Measurements from ENCODE around the gene ZBTB32. TPM values are rescaled to one million over a fixed set of nuclear protein-coding genes. Genes with fewer than 3 reads are reported as not detected.

Gene ZBTB32
- polyA plus RNA-seq, 1 of the 3 experiments (the other 2 are of a cell fraction), result not detected

GRCh38 chr19:35725216-35725861 lies 21.0 kb downstream of the ZBTB32 start:
- Histone ChIP-seq H3K9ac (no peak overlapping the region), H3K4me3 (ENCODE audit: low read depth in 2 of 2, low read length in 1 of 2) (no peak overlapping the region), H3K9me3 (no peaks in the 10 kb centered on the region), H2AFZ (ENCODE audit: low read depth) (no peak overlapping the region), H3K9me2 (no peaks in the 10 kb centered on the region), H3K27ac (ENCODE audit: low read depth in 2 of 2, low read length in 1 of 2) (no peak overlapping the region), H3K79me2 (ENCODE audit: insufficient read depth) (peaks cover 5% of the 10 kb centered on the region), H4K20me1 (ENCODE audit: insufficient read depth) (peaks cover 10% of the 10 kb centered on the region), H3K27me3 (ENCODE audit: insufficient read depth) (no peaks in the 10 kb centered on the region), H3K4me1 (ENCODE audit: control insufficient read depth in 1 of 2, insufficient read depth in 2 of 2, low read depth in 1 of 2, low read length in 1 of 2) (no peaks in the 10 kb centered on the region), H3F3A (replicated peaks; ENCODE audit: insufficient read depth) (no peaks in the 10 kb centered on the region), H3K4me2 (no peak overlapping the region), H3K36me3 (replicated peaks in 1 of 2; ENCODE audit: control insufficient read depth in 1 of 2, insufficient read depth in 2 of 2, low read length in 1 of 2) (peaks cover 18 to 85% of the 10 kb centered on the region in 2 experiments)
- TF ChIP-seq CHD2 (IDR thresholded peaks at IDR 0.05; ENCODE audit: low read length, partially characterized antibody) (no peak), TCF12 (IDR thresholded peaks at IDR 0.05) (no peak), YY1 (IDR thresholded peaks at IDR 0.05; ENCODE audit: low read depth) (no peak), TEAD4 (IDR thresholded peaks at IDR 0.05; ENCODE audit: borderline replicate concordance, insufficient read depth) (no peak), POLR2AphosphoS5 (IDR thresholded peaks at IDR 0.05; ENCODE audit: low read depth, low read length) (no peak), GABPA (IDR thresholded peaks at IDR 0.05; ENCODE audit: low read depth) (no peak), RCOR1 (IDR thresholded peaks at IDR 0.05; ENCODE audit: low read length) (no peak), ELF1 (IDR thresholded peaks at IDR 0.05) (no peak), FOXM1 (IDR thresholded peaks at IDR 0.05; ENCODE audit: low read depth) (no peak), JUND (IDR thresholded peaks at IDR 0.05) (no peak)
- no peak for DNase-seq
- WGBS (ENCODE audit: low lambda C conversion rate), result 96% methylated on average over 18 of the region's 23 CpGs
- POLR2A ChIA-PET, result no interaction called here
- CTCF ChIA-PET, result no interaction called here

GRCh38 chr19:35727053-35727955 lies 22.9 kb downstream of the ZBTB32 start:
- POLR2A ChIA-PET, result interaction anchor here (1.3 to 3.5 kb wide), 2 partner anchors 9 to 13 kb away, joined by 4 to 10 read pairs; no protein-coding TSS in a partner anchor
- no peak for TF ChIP-seq TAF1 (IDR thresholded peaks at IDR 0.05; ENCODE audit: borderline replicate concordance, low read depth, low read length)
- H3K9ac ChIP-seq, result no peak overlapping the region
- H3K4me3 ChIP-seq (ENCODE audit: low read depth in 2 of 2, low read length in 1 of 2), result no peak overlapping the region
- H3K79me2 ChIP-seq (ENCODE audit: insufficient read depth), result no peaks in the 10 kb centered on the region
- peaks cover 3% of the 10 kb centered on the region; the same call in 1 of the 2 replicates for H4K20me1 ChIP-seq (ENCODE audit: insufficient read depth)
- no peaks in the 10 kb centered on the region for H3K4me1 ChIP-seq (ENCODE audit: control insufficient read depth in 1 of 2, insufficient read depth in 2 of 2, low read depth in 1 of 2, low read length in 1 of 2)
- no peaks in the 10 kb centered on the region for H3F3A ChIP-seq (replicated peaks; ENCODE audit: insufficient read depth)
- no peak overlapping the region for H3K27ac ChIP-seq (ENCODE audit: low read depth in 2 of 2, low read length in 1 of 2)
- H3K36me3 ChIP-seq (replicated peaks in 1 of 2; ENCODE audit: control insufficient read depth in 1 of 2, insufficient read depth in 2 of 2, low read length in 1 of 2), result peaks cover 18 to 93% of the 10 kb centered on the region in 2 experiments
- no peak overlapping the region for H3K4me2 ChIP-seq
- WGBS (ENCODE audit: low lambda C conversion rate), result 94% methylated on average over 13 of the region's 25 CpGs
- no peaks in the 10 kb centered on the region for H3K27me3 ChIP-seq (ENCODE audit: insufficient read depth)
- H3K9me3 ChIP-seq, result no peaks in the 10 kb centered on the region
- no peaks in the 10 kb centered on the region for H3K9me2 ChIP-seq
- CTCF ChIA-PET, result interaction anchor here (1.0 kb wide), 2 partner anchors 13 to 17 kb away, joined by 3 read pairs; no protein-coding TSS in a partner anchor
- no peak overlapping the region for H2AFZ ChIP-seq (ENCODE audit: low read depth)
- DNase-seq, result no peak
